Measurements from ENCODE around the gene SLC26A4. TPM values are rescaled to one million over a fixed set of nuclear protein-coding genes. Genes with fewer than 3 reads are reported as not detected.

The SLC26A4 gene
- polyA plus RNA-seq, 4 donors = 2.6 to 7.9 (median 3.4) TPM

GRCh38 chr7:107742678-107743566 is 82.3 kb downstream of the SLC26A4 start:
- peak in 1 of 4 donors; percentile 22 for DNase-seq (ENCODE audit: low read depth in 4 of 4, low spot score in 3 of 4)

- DNase-seq (ENCODE audit: low read depth in 4 of 4, low spot score in 3 of 4) = peak; percentile 88 to 93 (median 91)
Measured at GRCh38 chr7:107743567-107744344, 83.1 kb downstream of the SLC26A4 start, which contains the start of gene CBLL1. Gene CBLL1 (plus strand): TSS chr7:107744142. CDS start chr7:107744164, 22 bp downstream.

- DNase-seq (ENCODE audit: low read depth in 4 of 4, low spot score in 3 of 4) = no peak
Measured at GRCh38 chr7:107744345-107744750, 83.7 kb downstream of the SLC26A4 start.

GRCh38 chr7:107746006-107746405 is 85.4 kb downstream of the SLC26A4 start:
- DNase-seq (ENCODE audit: low read depth in 4 of 4, low spot score in 3 of 4) = no peak

GRCh38 chr7:107751113-107751512 is 90.5 kb downstream of the SLC26A4 start:
- DNase-seq (ENCODE audit: low read depth in 4 of 4, low spot score in 3 of 4) = no peak

- no peak for DNase-seq (ENCODE audit: low read depth in 4 of 4, low spot score in 3 of 4)
Measured at GRCh38 chr7:107754642-107755041, 94.0 kb downstream of the SLC26A4 start.

GRCh38 chr7:107758667-107759066 is 98.0 kb downstream of the SLC26A4 start:
- DNase-seq (ENCODE audit: low read depth in 4 of 4, low spot score in 3 of 4) = no peak

GRCh38 chr7:107767391-107767790 is 106.8 kb downstream of the SLC26A4 start:
- no peak for DNase-seq (ENCODE audit: low read depth in 4 of 4, low spot score in 3 of 4)

Other genes with a start within 250 kb of the SLC26A4 start
- under 1 TPM; 0.07 to 0.48 (median 0.28) TPM for gene GPR22, start 190.8 kb upstream of the SLC26A4 start, polyA plus RNA-seq (ENCODE audit: insufficient read length in 4 of 4)
- 10 to 100 TPM; 27.3 to 39.2 (median 36.4) TPM for gene COG5, start 96.9 kb upstream of the SLC26A4 start, polyA plus RNA-seq (ENCODE audit: insufficient read length in 4 of 4)
- 10 to 100 TPM; 13.5 to 19.5 (median 17.9) TPM for gene DUS4L, start 96.9 kb upstream of the SLC26A4 start, polyA plus RNA-seq (ENCODE audit: insufficient read length in 4 of 4)
- gene BCAP29, start 80.6 kb upstream of the SLC26A4 start, polyA plus RNA-seq (ENCODE audit: insufficient read length in 4 of 4) = 10 to 100 TPM; 47.8 to 73.1 (median 61.8) TPM
- 10 to 100 TPM; 24.9 to 36.4 (median 35.1) TPM for gene CBLL1, start 83.3 kb downstream of the SLC26A4 start, polyA plus RNA-seq (ENCODE audit: insufficient read length in 4 of 4)
- under 1 TPM; 0.11 to 0.35 (median 0.21) TPM for gene SLC26A3, start 142.4 kb downstream of the SLC26A4 start, polyA plus RNA-seq (ENCODE audit: insufficient read length in 4 of 4)
- 100 to 1,000 TPM; 114 to 143 (median 140) TPM for gene DLD, start 230.4 kb downstream of the SLC26A4 start, polyA plus RNA-seq (ENCODE audit: insufficient read length in 4 of 4)